Measurements from ENCODE around the gene RYR1. TPM values are rescaled to one million over a fixed set of nuclear protein-coding genes. Genes with fewer than 3 reads are reported as not detected.

RYR1 gene
- total RNA-seq, 1 experiment from 2014 or later: not detected

GRCh38 chr19:38524369-38524768 is 90.9 kb downstream of the RYR1 start:
- Histone ChIP-seq H3K36me3 (ENCODE audit: low read depth, low read length) (no peaks in the 10 kb centered on the region), H3K4me2 (ENCODE audit: low read length) (no peak overlapping the region), H3K27me3 (ENCODE audit: low read length) (no peaks in the 10 kb centered on the region), H3K9ac (ENCODE audit: low read length) (no peak overlapping the region), H2AFZ (ENCODE audit: low read length) (no peak overlapping the region), H4K20me1 (ENCODE audit: low read length) (no peaks in the 10 kb centered on the region), H3K4me3 (ENCODE audit: low read length) (no peak overlapping the region), H3K9me2 (replicated peaks; ENCODE audit: low read length) (no peaks in the 10 kb centered on the region), H3K9me3 (ENCODE audit: low read length) (no peaks in the 10 kb centered on the region), H3K4me1 (ENCODE audit: insufficient read depth, low read length) (no peaks in the 10 kb centered on the region), H3K79me2 (ENCODE audit: low read length) (no peaks in the 10 kb centered on the region), H3K27ac (ENCODE audit: low read length) (no peak overlapping the region), H3F3A (ENCODE audit: low read length, unreplicated experiment) (no peaks in the 10 kb centered on the region)
- intact Hi-C loops (cut with micrococcal nuclease): no loop called here
- ChIA-PET CTCF (no interaction called here), POLR2A (ENCODE audit: unreplicated experiment) (no interaction called here)
- no peak for ATAC-seq
- no peak for DNase-seq
- TF ChIP-seq EZH2phosphoT487 (IDR thresholded peaks at IDR 0.05; ENCODE audit: borderline replicate concordance, low read length) (no peak), CTCF (conservative IDR thresholded peaks at IDR 0.05; ENCODE audit: low read depth, low read length) (no peak)
- no TSS peak for BruUV-seq (replicated peaks)

GRCh38 chr19:38524994-38525634 is 91.6 kb downstream of the RYR1 start:
- no peaks in the 10 kb centered on the region for H3F3A ChIP-seq (ENCODE audit: low read length, unreplicated experiment)
- POLR2A ChIA-PET (ENCODE audit: unreplicated experiment): no interaction called here
- no peaks in the 10 kb centered on the region for H3K9me2 ChIP-seq (replicated peaks; ENCODE audit: low read length)
- CTCF ChIA-PET: no interaction called here
- no peak overlapping the region for H3K9ac ChIP-seq (ENCODE audit: low read length)
- no peaks in the 10 kb centered on the region for H3K36me3 ChIP-seq (ENCODE audit: low read depth, low read length)
- intact Hi-C loops (cut with micrococcal nuclease): no loop called here
- no TSS peak for BruUV-seq (replicated peaks)
- no peak overlapping the region for H3K4me3 ChIP-seq (ENCODE audit: low read length)
- H3K9me3 ChIP-seq (ENCODE audit: low read length): no peaks in the 10 kb centered on the region
- no peak for DNase-seq
- H3K27me3 ChIP-seq (ENCODE audit: low read length): no peaks in the 10 kb centered on the region
- H3K4me2 ChIP-seq (ENCODE audit: low read length): no peak overlapping the region
- no peaks in the 10 kb centered on the region for H3K79me2 ChIP-seq (ENCODE audit: low read length)
- no peaks in the 10 kb centered on the region for H3K4me1 ChIP-seq (ENCODE audit: insufficient read depth, low read length)
- ATAC-seq: no peak
- H2AFZ ChIP-seq (ENCODE audit: low read length): no peak overlapping the region
- H4K20me1 ChIP-seq (ENCODE audit: low read length): no peaks in the 10 kb centered on the region
- no peak overlapping the region for H3K27ac ChIP-seq (ENCODE audit: low read length)
- no peak for TF ChIP-seq EZH2phosphoT487 (IDR thresholded peaks at IDR 0.05; ENCODE audit: borderline replicate concordance, low read length)
- TF ChIP-seq CTCF (conservative IDR thresholded peaks at IDR 0.05; ENCODE audit: low read depth, low read length): no peak
- TF ChIP-seq EZH2 (IDR thresholded peaks at IDR 0.05; ENCODE audit: low read length, unreplicated experiment): no peak

DNA sequence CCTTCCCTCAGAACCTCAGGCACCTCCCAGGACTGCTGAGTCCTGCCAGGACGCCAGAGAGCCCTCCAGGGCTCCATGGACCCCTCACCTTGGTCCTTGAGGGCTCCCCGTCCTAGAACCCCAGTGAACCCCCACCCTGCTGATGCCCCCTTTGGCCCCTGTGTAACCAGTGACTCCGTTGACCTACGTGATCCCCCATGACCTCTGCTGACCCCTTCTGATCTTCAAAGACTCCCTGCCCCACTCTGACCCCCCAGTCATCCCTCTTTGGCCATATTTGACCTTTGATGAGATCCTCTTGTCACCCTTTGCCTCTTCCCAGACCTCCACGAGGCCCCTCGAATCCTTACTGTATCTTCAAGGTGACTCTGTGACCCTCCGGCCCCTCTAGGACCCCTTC is 92.9 kb downstream of the RYR1 start:
- Histone ChIP-seq H2AFZ (ENCODE audit: low read length) (no peak overlapping the region), H3K4me1 (ENCODE audit: insufficient read depth, low read length) (no peaks in the 10 kb centered on the region), H3K36me3 (ENCODE audit: low read depth, low read length) (no peaks in the 10 kb centered on the region), H3F3A (ENCODE audit: low read length, unreplicated experiment) (no peaks in the 10 kb centered on the region), H3K27me3 (ENCODE audit: low read length) (no peaks in the 10 kb centered on the region), H3K27ac (ENCODE audit: low read length) (no peak overlapping the region), H4K20me1 (ENCODE audit: low read length) (no peaks in the 10 kb centered on the region), H3K9me2 (replicated peaks; ENCODE audit: low read length) (no peaks in the 10 kb centered on the region), H3K4me3 (ENCODE audit: low read length) (no peak overlapping the region), H3K9me3 (ENCODE audit: low read length) (no peaks in the 10 kb centered on the region), H3K9ac (ENCODE audit: low read length) (no peak overlapping the region), H3K4me2 (ENCODE audit: low read length) (no peak overlapping the region), H3K79me2 (ENCODE audit: low read length) (no peaks in the 10 kb centered on the region)
- ChIA-PET POLR2A (ENCODE audit: unreplicated experiment) (no interaction called here), CTCF (no interaction called here)
- DNase-seq: no peak
- intact Hi-C loops (cut with micrococcal nuclease): no loop called here
- BruUV-seq (replicated peaks): no TSS peak
- no peak for TF ChIP-seq CTCF (conservative IDR thresholded peaks at IDR 0.05; ENCODE audit: low read depth, low read length)
- no peak for TF ChIP-seq EZH2 (IDR thresholded peaks at IDR 0.05; ENCODE audit: low read length, unreplicated experiment)
- TF ChIP-seq EZH2phosphoT487 (IDR thresholded peaks at IDR 0.05; ENCODE audit: borderline replicate concordance, low read length): no peak
- no peak for ATAC-seq

All from PC-3 (cell line).